Bronchial epithelial cell (primary cell): ENCODE data around the gene SLC7A10. TPM values are rescaled to one million over a fixed set of nuclear protein-coding genes. Genes with fewer than 3 reads are reported as not detected.
"Not testable (repeated sequence)": the region's sequence is repeated elsewhere in the genome, so short reads cannot be mapped to it uniquely, and the experiment has no call there.

Experiments used
- DNase-seq: peaks from one replicate; pipeline ENCODE4 v3.0.0-alpha.2; 2010; ENCODE audit warnings: low read depth
- FAIRE-seq: peaks from 2 replicates; lab custom pipeline; 2011; peaks lifted over from hg19 to GRCh38; lab: Jason Lieb, UNC
- H3K27me3 ChIP-seq: 2 replicates; pipeline ENCODE4 v1.5.1; 2011; ENCODE audit warnings: low read length; ENCODE audit not compliant: control insufficient read depth, insufficient read depth
- H3K36me3 ChIP-seq: 2 replicates; pipeline ENCODE4 v1.5.1; 2011; ENCODE audit warnings: low read length; ENCODE audit not compliant: control insufficient read depth, insufficient read depth
- H3K4me3 ChIP-seq: 2 replicates; pipeline ENCODE4 v1.5.1; 2011; ENCODE audit warnings: mild to moderate bottlenecking, low read depth, low read length, control low read depth
- CTCF ChIP-seq: IDR thresholded peaks from 2 replicates; pipeline ENCODE4 v1.5.1; 2011; ENCODE audit warnings: mild to moderate bottlenecking, moderate library complexity, low read length, control low read depth, inconsistent platforms; ENCODE audit not compliant: insufficient read depth, severe bottlenecking
- total RNA-seq: library from RNA; depleted of rRNA; stranded (reverse); fragments of >200 nt; gene quantifications from 2 replicates; pipeline ENCODE4 v1.2.1, GENCODE V29; 2014

SLC7A10 gene
- total RNA-seq, 1 donor from 2014 or later: not detected

GRCh38 chr19:33229962-33230361 lies 4.3 kb upstream of the SLC7A10 start:
- Histone ChIP-seq H3K4me3 (no peak overlapping the region), H3K27me3 (peaks cover 19% of the 10 kb centered on the region), H3K36me3 (no peaks in the 10 kb centered on the region)
- no peak for FAIRE-seq
- no peak for TF ChIP-seq CTCF
- no peak for DNase-seq

- Histone ChIP-seq H3K4me3 (no peak overlapping the region), H3K36me3 (no peaks in the 10 kb centered on the region), H3K27me3 (peaks cover 26% of the 10 kb centered on the region)
- DNase-seq (no peak), FAIRE-seq (no peak)
- TF ChIP-seq CTCF: no peak
Observed at GRCh38 chr19:33227870-33228599, 2.4 kb upstream of the SLC7A10 start.

GRCh38 chr19:33227242-33227650 lies 1.6 kb upstream of the SLC7A10 start:
- Histone ChIP-seq H3K27me3 (peaks cover 26% of the 10 kb centered on the region), H3K36me3 (no peaks in the 10 kb centered on the region), H3K4me3 (no peak overlapping the region)
- FAIRE-seq: no peak
- DNase-seq: no peak
- TF ChIP-seq CTCF: no peak

- no peak for TF ChIP-seq CTCF
- DNase-seq: no peak
- Histone ChIP-seq H3K36me3 (no peaks in the 10 kb centered on the region), H3K4me3 (no peak overlapping the region), H3K27me3 (peaks cover 26% of the 10 kb centered on the region)
- FAIRE-seq: no peak
Observed at GRCh38 chr19:33226550-33227241, 1.0 kb upstream of the SLC7A10 start.

GRCh38 chr19:33224694-33225457 lies 774 bp downstream of the SLC7A10 start:
- Histone ChIP-seq H3K36me3 (no peaks in the 10 kb centered on the region), H3K27me3 (peaks cover 26% of the 10 kb centered on the region), H3K4me3 (no peak overlapping the region)
- FAIRE-seq: no peak
- DNase-seq: no peak
- TF ChIP-seq CTCF: no peak

GRCh38 chr19:33222255-33222654 lies 3.4 kb downstream of the SLC7A10 start:
- H3K36me3 ChIP-seq, FAIRE-seq, H3K4me3 ChIP-seq, DNase-seq: not testable (repeated sequence)
- H3K27me3 ChIP-seq: peaks cover 24% of the 10 kb centered on the region
